GM12801 (cell line): ENCODE measurements around the gene ARID1B.

ENCODE experiments used
- CTCF ChIP-seq: IDR thresholded peaks from one replicate; pipeline ENCODE4 v1.5.1; 2011; ENCODE audit warnings: control low read depth; ENCODE audit not compliant: insufficient read length; ENCODE audit errors: extremely low read depth

The ARID1B gene

GRCh38 chr6:157235600-157236039 lies 458.4 kb downstream of the ARID1B start:
- no peak for TF ChIP-seq CTCF

GRCh38 chr6:157236040-157236725 lies 459.0 kb downstream of the ARID1B start:
- no peak for TF ChIP-seq CTCF

GRCh38 chr6:157238346-157238745 lies 461.2 kb downstream of the ARID1B start:
- no peak for TF ChIP-seq CTCF

GRCh38 chr6:157239148-157239547 lies 462.0 kb downstream of the ARID1B start:
- TF ChIP-seq CTCF, result no peak

- TF ChIP-seq CTCF, result no peak
Observed at GRCh38 chr6:157239671-157240058, 462.5 kb downstream of the ARID1B start.

GRCh38 chr6:157240059-157240959 lies 463.1 kb downstream of the ARID1B start:
- no peak for TF ChIP-seq CTCF

GRCh38 chr6:157240960-157241311 lies 463.8 kb downstream of the ARID1B start:
- no peak for TF ChIP-seq CTCF
